ENCODE data around the gene GDPD4.

Gene GDPD4

DNA sequence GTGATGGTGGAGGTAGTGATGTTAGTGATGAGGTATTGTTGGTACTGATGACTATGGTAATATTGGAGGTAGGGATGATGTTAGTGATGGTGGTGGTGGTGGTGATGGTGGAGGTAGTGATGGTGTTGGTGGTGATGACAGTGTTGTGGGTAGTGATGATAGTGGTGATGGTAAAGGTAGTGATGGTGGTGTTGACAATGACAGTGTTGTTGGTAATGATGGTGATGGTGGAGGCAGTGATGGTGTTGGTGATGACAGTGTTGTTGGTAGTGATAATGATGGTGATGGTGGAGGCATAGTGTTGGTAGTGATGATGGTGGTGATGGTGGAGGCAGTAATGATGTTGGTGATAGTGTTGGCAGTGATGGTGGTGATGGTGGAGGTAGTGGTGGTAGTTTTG, 108.3 kb downstream of the GDPD4 start:
- H3K4me3 ChIP-seq (ENCODE audit: low read depth, low read length), result no peak overlapping the region
- TF ChIP-seq, protein P1, sequence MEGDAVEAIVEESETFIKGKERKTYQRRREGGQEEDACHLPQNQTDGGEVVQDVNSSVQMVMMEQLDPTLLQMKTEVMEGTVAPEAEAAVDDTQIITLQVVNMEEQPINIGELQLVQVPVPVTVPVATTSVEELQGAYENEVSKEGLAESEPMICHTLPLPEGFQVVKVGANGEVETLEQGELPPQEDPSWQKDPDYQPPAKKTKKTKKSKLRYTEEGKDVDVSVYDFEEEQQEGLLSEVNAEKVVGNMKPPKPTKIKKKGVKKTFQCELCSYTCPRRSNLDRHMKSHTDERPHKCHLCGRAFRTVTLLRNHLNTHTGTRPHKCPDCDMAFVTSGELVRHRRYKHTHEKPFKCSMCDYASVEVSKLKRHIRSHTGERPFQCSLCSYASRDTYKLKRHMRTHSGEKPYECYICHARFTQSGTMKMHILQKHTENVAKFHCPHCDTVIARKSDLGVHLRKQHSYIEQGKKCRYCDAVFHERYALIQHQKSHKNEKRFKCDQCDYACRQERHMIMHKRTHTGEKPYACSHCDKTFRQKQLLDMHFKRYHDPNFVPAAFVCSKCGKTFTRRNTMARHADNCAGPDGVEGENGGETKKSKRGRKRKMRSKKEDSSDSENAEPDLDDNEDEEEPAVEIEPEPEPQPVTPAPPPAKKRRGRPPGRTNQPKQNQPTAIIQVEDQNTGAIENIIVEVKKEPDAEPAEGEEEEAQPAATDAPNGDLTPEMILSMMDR (IDR thresholded peaks at IDR 0.05; ENCODE audit: low read depth, low read length, missing control alignments), result no peak
- DNase-seq (ENCODE audit: low read depth), result no peak

DNA sequence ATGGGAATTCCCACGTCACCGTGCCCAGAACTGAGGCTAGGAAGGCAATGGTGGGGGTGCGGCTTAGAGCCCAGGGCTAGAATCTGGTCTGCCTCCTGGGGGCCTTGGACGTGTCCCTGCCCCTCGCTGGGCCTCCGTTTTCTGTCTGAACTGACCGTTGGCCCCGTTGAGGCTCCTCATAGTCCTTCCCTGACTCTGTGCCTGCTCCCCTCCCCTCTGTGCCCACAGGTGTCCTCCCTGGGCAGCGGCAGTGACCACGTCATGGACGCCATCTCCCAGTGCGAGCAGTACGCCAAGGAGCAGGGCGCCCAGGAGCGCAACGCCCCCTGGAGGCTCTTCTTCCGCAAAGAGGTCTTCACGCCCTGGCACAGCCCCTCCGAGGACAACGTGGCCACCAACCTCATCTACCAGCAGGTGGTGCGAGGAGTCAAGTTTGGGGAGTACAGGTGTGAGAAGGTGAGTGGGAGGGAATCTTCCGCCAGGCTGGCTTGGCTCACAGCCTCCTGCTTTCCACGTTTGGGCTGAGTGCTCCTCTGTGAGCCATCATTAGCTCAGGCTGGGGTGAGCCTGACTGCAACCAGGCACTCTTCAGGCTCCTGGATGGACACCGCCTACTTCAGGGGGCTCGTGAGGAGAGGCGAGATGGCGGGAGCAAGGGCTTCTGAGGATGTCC, 109.5 kb downstream of the GDPD4 start:
- TF ChIP-seq, protein P1 (IDR thresholded peaks at IDR 0.05; ENCODE audit: low read depth, low read length, missing control alignments), result peak; percentile 78
- H3K4me3 ChIP-seq (ENCODE audit: low read depth, low read length), result no peak overlapping the region
- peak; percentile 24 for DNase-seq (ENCODE audit: low read depth)

DNA sequence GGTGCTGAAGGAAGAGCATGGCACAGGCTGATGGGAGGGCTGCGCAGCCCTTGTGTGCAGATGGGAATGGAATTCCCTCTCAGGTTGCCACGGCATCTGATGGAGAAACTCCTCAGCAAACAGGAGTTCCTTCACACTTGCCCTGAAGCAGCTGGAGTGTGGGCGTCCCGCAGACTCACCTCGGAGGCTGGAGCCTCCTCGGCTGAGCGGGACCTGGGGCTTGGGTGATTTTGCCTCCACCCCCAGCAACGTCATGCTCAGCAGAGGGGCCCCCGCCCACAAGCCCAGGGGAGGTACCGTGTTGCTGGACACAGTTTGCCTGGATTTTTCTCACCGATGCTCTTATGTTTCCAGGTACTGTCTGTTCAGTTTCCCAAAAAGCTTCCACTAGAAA, 110.1 kb downstream of the GDPD4 start:
- TF ChIP-seq, protein P1 (IDR thresholded peaks at IDR 0.05; ENCODE audit: low read depth, low read length, missing control alignments), result no peak
- no peak for DNase-seq (ENCODE audit: low read depth)
- H3K4me3 ChIP-seq (ENCODE audit: low read depth, low read length), result no peak overlapping the region

DNA sequence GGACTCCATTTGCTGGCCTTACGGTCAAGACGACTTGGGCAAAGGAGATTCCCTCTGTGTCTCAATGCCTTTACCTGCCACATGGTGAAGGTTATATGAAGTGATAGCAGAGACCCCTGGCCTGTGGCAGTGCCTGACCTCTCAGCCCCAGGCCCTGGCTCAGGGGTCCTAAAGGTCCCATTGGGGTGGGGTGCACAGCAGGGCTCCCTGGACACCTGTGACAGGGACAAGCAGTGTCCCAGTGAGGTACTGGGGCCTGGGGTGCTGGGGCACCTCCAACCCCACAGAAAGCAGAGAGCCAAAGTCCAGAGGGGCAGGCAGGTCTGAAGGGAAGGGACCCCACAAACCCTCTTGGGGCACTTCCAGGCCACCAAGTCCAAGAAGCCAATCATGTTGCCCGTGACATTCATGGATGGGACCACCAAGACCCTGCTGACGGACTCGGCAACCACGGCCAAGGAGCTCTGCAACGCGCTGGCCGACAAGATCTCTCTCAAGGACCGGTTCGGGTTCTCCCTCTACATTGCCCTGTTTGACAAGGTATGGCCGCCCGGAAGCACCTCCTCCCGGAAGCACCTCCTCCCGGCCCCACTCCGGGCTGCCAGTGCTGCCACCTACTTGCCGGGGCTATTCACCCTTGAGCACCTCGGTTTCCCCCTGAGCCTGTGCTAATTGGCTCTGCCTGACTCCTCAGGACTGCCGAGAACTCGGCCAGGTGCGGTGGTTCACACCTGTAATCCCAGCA, 111.0 kb downstream of the GDPD4 start:
- TF ChIP-seq, protein P1 (IDR thresholded peaks at IDR 0.05; ENCODE audit: low read depth, low read length, missing control alignments), result no peak
- no peak for DNase-seq (ENCODE audit: low read depth)
- H3K4me3 ChIP-seq (ENCODE audit: low read depth, low read length), result no peak overlapping the region

DNA sequence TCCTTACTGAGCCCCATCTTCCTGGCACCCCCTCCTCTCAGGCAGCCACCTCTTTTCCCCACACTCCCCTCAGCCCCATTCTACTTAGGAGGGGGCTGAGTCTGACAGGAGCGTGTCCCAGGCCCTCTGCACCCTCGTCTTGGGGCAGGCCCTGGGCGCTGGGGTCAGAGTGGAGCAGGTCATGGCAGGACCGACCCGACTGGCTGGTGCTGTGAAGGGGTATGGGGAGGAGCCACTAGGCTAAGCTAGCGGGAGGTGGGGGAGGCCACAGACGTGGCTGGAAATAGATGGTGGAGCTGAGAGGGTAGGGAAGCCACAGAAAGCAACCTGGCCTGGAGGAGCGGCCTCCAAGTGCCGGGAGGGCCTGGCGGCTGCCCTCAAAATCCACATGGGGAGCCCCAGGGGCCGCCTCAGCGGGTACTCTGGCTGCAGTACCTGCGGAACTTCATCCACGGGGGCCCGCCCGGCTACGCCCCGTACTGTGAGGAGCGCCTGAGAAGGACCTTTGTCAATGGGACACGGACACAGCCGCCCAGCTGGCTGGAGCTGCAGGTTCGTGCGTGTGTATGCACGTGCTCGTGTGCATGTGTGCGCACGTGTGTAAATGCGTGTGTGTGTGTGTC, 111.8 kb downstream of the GDPD4 start:
- no peak overlapping the region for H3K4me3 ChIP-seq (ENCODE audit: low read depth, low read length)
- no peak for DNase-seq (ENCODE audit: low read depth)
- TF ChIP-seq, protein P1 (IDR thresholded peaks at IDR 0.05; ENCODE audit: low read depth, low read length, missing control alignments), result no peak

DNA sequence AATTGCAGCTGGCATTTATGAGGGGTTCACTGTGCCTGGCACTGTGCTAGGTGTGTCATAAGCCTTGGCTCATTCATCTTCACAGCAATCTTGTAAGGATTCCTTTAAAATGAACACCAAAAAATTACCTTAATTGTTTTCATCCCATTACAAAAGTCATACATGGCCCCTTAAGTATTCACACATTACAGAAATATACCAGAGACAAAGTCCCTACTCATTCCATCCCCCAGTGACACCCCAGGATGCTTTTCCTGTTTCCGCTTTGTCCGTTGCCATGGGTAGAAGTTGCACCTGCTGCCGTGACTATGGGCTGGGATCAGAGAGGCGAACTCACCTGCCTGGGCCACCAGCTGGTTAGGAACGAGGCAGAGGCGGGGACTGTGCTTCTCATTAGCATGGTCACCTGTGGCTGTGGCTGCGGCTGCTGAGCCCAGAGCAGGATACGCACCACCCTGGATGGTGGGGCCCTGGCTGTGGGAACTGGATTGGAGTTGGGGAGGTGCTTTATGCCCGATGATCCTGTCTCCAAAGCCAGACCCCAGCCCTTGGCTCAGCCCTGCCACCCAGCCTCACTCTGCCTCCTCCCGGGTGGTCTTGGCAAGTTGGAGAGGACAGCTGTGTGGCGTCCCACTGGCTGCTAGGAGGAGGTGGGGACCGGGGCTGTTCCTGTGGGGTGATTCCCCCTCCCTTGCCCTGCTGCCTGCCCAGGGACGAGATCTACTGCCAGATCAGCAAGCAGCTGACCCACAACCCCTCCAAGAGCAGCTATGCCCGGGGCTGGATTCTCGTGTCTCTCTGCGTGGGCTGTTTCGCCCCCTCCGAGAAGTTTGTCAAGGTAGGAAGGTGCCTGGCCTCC, 112.6 kb downstream of the GDPD4 start:
- DNase-seq (ENCODE audit: low read depth), result no peak
- H3K4me3 ChIP-seq (ENCODE audit: low read depth, low read length), result no peak overlapping the region
- TF ChIP-seq, protein P1 (IDR thresholded peaks at IDR 0.05; ENCODE audit: low read depth, low read length, missing control alignments), result no peak

Measured in GM12864 (cell line).